OCI-LY3 (cell line): ENCODE data around the gene C4A.

Source experiments
- H2AFZ ChIP-seq: fragments of 200-600, 300-600 bp; shearing (Covaris generic); 2 replicates; pipeline ENCODE4 v1.6.0; 2014; ENCODE audit warnings: antibody characterized with exemption, low read depth, low read length
- H3K27ac ChIP-seq: fragments of 200-600, 300-600 bp; sonication (generic); 2 replicates; pipeline ENCODE4 v1.5.1; 2014; ENCODE audit warnings: mild to moderate bottlenecking, low read length, moderate library complexity, mixed read lengths
- H3K27me3 ChIP-seq: fragments of 200-600, 300-600 bp; sonication (generic); 2 replicates; pipeline ENCODE4 v1.6.1; 2014; ENCODE audit warnings: low read depth, low read length, mixed read lengths
- H3K36me3 ChIP-seq: fragments of 200-600, 300-600 bp; sonication (generic); replicated peaks from 2 replicates; pipeline ENCODE3; 2014; ENCODE audit warnings: low read depth, low read length, mixed read lengths
- H3K4me1 ChIP-seq: fragments of 300-600, 200-600 bp; sonication (generic); 2 replicates; pipeline ENCODE4 v1.6.1; 2014; ENCODE audit warnings: low read length, mixed read lengths
- H3K4me2 ChIP-seq: fragments of 200-600, 300-600 bp; sonication (generic); 2 replicates; pipeline ENCODE4 v1.6.1; 2014; ENCODE audit warnings: low read length, mixed read lengths
- H3K4me3 ChIP-seq: fragments of 300-600, 200-600 bp; sonication (generic); 2 replicates; pipeline ENCODE4 v1.5.1; 2014; ENCODE audit warnings: antibody characterized with exemption, mild to moderate bottlenecking, low read length, moderate library complexity
- H3K79me2 ChIP-seq: fragments of 300-600, 200-600 bp; shearing (Covaris generic); 2 replicates; pipeline ENCODE4 v1.6.1; 2014; ENCODE audit warnings: mild to moderate bottlenecking, low read length, mixed read lengths
- H3K9ac ChIP-seq: fragments of 300-600, 200-600 bp; shearing (Covaris generic); 2 replicates; pipeline ENCODE4 v1.6.0; 2014; ENCODE audit warnings: mild to moderate bottlenecking, low read length, moderate library complexity
- H3K9me3 ChIP-seq: fragments of 200-600, 300-600 bp; shearing (Covaris generic); 2 replicates; pipeline ENCODE4 v1.6.1; 2014; ENCODE audit warnings: low read length, mixed read lengths; ENCODE audit not compliant: insufficient read depth
- H4K20me1 ChIP-seq: fragments of 200-600, 300-600 bp; sonication (generic); 2 replicates; pipeline ENCODE4 v1.6.1; 2016; ENCODE audit warnings: low read length, mixed read lengths; ENCODE audit not compliant: insufficient read depth
- EZH2phosphoT487 ChIP-seq: fragments of 200-600 bp; shearing (Covaris generic); IDR thresholded peaks from 2 replicates; pipeline ENCODE4 v1.6.1; 2018; ENCODE audit warnings: antibody characterized with exemption, mixed run types, low read depth
- TF ChIP-seq, protein P1 (sequence below): fragments of 200-600, 300-600 bp; sonication (generic); IDR thresholded peaks from 2 replicates; pipeline ENCODE4 v1.5.1; 2014; ENCODE audit warnings: antibody characterized with exemption, low read length, low read depth

The C4A gene

DNA sequence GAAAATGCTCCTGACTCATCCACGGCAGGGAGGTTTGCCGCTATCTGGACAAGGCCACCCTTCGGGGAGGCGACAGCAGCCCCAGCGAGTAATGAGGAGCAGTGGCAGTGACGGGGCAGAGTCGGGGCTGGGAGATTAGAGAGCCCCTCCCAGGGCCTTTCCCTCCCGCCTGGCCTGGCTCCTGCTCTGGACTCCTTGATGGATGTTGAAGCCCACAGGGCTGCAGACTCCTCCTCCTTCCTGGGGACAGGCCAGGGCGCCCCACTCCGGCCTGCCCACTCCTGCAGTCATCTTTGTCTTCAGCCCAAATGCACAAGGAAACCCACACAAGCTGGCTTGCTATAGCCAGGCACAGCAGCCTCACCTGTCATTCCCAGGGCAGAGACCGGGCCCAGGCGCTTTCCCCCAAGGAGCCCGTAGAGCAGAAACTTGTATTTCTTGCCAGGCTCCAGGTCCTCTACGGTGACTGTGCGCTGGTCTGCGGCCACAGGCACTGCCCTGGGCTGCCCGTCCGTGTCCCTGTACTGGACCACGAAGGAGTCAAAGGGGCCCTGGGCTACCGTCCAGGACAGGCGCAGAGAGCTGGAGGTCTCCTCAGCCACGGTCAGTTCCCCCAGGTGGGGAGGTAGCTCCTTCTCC lies 64.1 kb downstream of the C4A start:
- no peak overlapping the region for H3K4me3 ChIP-seq
- H3K36me3 ChIP-seq: no peaks in the 10 kb centered on the region
- peaks cover 4% of the 10 kb centered on the region; the same call in 1 of the 2 replicates for H3K4me1 ChIP-seq
- peaks cover under 1% of the 10 kb centered on the region for H3K27me3 ChIP-seq
- no peak overlapping the region for H3K9ac ChIP-seq
- TF ChIP-seq EZH2phosphoT487: no peak
- TF ChIP-seq, protein P1, sequence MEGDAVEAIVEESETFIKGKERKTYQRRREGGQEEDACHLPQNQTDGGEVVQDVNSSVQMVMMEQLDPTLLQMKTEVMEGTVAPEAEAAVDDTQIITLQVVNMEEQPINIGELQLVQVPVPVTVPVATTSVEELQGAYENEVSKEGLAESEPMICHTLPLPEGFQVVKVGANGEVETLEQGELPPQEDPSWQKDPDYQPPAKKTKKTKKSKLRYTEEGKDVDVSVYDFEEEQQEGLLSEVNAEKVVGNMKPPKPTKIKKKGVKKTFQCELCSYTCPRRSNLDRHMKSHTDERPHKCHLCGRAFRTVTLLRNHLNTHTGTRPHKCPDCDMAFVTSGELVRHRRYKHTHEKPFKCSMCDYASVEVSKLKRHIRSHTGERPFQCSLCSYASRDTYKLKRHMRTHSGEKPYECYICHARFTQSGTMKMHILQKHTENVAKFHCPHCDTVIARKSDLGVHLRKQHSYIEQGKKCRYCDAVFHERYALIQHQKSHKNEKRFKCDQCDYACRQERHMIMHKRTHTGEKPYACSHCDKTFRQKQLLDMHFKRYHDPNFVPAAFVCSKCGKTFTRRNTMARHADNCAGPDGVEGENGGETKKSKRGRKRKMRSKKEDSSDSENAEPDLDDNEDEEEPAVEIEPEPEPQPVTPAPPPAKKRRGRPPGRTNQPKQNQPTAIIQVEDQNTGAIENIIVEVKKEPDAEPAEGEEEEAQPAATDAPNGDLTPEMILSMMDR: no peak
- no peak overlapping the region for H3K27ac ChIP-seq
- no peaks in the 10 kb centered on the region for H3K9me3 ChIP-seq
- H4K20me1 ChIP-seq: no peaks in the 10 kb centered on the region
- no peaks in the 10 kb centered on the region for H3K79me2 ChIP-seq
- no peak overlapping the region for H2AFZ ChIP-seq
- no peak overlapping the region for H3K4me2 ChIP-seq

DNA sequence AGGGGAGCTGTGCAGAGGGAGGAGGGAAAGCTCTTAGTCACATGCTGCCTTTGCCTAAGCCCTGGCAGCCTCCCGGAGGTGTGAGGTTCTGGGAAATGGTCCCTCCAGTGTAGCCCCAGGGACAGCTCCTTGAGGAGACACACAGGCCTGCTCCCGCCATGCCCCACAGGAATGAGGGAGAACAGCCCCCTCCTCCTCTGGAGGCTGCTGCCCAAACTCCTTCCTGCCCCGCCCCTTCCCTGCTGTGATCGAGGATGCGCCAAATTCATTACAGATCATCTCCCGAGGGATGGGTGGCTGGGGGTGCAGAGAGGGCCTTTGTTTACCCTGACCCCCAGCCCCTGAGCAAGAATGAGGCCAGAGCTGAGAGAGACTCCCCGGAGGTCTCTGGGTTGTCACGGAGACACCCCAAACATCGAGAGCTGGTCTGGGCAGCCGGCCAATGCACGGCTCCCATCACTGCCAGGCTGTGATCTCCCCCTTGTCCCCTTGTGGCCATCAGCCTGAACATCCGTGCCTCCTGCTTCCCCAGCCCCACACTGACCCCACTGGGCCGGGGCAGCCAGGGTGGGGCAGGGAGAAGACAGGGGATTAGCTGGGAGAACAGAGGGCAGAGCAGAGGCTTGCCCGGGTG lies 64.7 kb downstream of the C4A start:
- Histone ChIP-seq H3K4me3 (no peak overlapping the region), H3K9ac (no peak overlapping the region), H3K27me3 (peaks cover 6% of the 10 kb centered on the region), H3K27ac (no peak overlapping the region), H3K4me2 (no peak overlapping the region), H3K36me3 (no peaks in the 10 kb centered on the region), H3K4me1 (peaks cover 4% of the 10 kb centered on the region; the same call in 1 of the 2 replicates), H3K79me2 (no peaks in the 10 kb centered on the region), H4K20me1 (no peaks in the 10 kb centered on the region), H3K9me3 (no peaks in the 10 kb centered on the region), H2AFZ (no peak overlapping the region)
- TF ChIP-seq, protein P1: no peak
- TF ChIP-seq EZH2phosphoT487: no peak

DNA sequence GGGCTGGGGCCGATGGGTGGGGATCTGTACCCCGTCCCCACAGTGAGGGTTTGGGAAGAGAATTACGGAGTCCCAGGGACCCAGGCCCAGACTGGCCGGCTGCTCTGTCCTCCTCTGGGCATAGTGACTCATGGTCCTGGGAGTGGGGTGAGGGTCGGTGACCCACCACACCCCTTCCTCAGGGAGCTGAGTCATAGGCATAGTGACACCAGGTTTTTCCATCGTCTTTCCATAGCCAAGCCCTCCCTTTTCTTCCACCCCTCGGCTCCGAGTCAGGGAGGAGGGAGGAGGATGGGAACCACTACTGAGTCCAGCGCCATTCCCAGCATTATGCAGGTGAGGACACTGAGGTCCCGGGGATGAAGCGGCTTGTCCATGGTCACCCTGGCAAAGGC lies 65.2 kb downstream of the C4A start:
- Histone ChIP-seq H3K27ac (no peak overlapping the region), H3K36me3 (no peaks in the 10 kb centered on the region), H3K9me3 (no peaks in the 10 kb centered on the region), H3K4me1 (peaks cover 4% of the 10 kb centered on the region; the same call in 1 of the 2 replicates), H2AFZ (no peak overlapping the region), H3K27me3 (peaks cover 6% of the 10 kb centered on the region), H3K4me2 (no peak overlapping the region), H3K4me3 (no peak overlapping the region), H4K20me1 (no peaks in the 10 kb centered on the region), H3K79me2 (no peaks in the 10 kb centered on the region), H3K9ac (no peak overlapping the region)
- TF ChIP-seq EZH2phosphoT487: no peak
- TF ChIP-seq, protein P1: no peak

DNA sequence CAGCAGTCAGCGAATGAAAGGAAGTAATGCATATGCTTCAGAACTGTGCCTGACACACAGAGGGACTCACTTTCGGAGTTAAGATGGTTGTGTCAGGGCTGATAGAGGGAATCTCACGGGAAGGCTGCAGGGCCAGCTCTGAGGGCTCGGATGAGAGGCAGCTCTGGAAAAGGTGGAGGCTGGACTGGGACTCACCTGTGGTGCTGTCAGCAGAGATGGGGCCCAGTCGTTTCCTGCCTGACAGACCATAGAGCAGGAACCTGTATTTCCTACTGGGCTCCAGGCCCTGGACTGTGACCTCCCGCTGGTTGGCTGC lies 65.6 kb downstream of the C4A start:
- H4K20me1 ChIP-seq: no peaks in the 10 kb centered on the region
- no peak for TF ChIP-seq EZH2phosphoT487
- TF ChIP-seq, protein P1: no peak
- H3K27me3 ChIP-seq: peaks cover 6% of the 10 kb centered on the region
- H3K27ac ChIP-seq: no peak overlapping the region
- no peaks in the 10 kb centered on the region for H3K36me3 ChIP-seq
- H3K4me1 ChIP-seq: peaks cover 4% of the 10 kb centered on the region; the same call in 1 of the 2 replicates
- no peak overlapping the region for H3K4me2 ChIP-seq
- H2AFZ ChIP-seq: peak overlapping the region; percentile 97; the same call in 1 of the 2 replicates
- H3K9me3 ChIP-seq: no peaks in the 10 kb centered on the region
- no peak overlapping the region for H3K4me3 ChIP-seq
- no peak overlapping the region for H3K9ac ChIP-seq
- H3K79me2 ChIP-seq: no peaks in the 10 kb centered on the region
